Natural killer cell treated with Interleukin-12 subunit alpha and Interleukin-12 subunit beta and Interleukin-15 and Interleukin-18, amount 100 ng/mL, for 72 hours (primary cell): ENCODE data around the gene COL25A1. TPM values are rescaled to one million over a fixed set of nuclear protein-coding genes. Genes with fewer than 3 reads are reported as not detected.

Experiments
- ATAC-seq, 2 donors: fragments of 150-1000 bp; cut with Tn5 transposase in 1 of 2; sonication (Bioruptor Pico), chemical (Tn5 transposase) in 1 of 2; 2 replicates each; pipeline ENCODE4 v1.10.0; 2021
- DNase-seq: peaks from one replicate; pipeline ENCODE4 v3.0.0; 2022; ENCODE audit warnings: low spot score
- H3K27ac Mint-ChIP-seq, 2 donors: 1 replicate in 1 of 2; 2 replicates in 1 of 2; pipeline ENCODE4 v1.8.0; 2022; ENCODE audit warnings: mixed read lengths in 2 of 2, mild to moderate bottlenecking in 1 of 2, moderate library complexity in 1 of 2
- H3K27me3 Mint-ChIP-seq, 2 donors: 1 replicate in 1 of 2; 2 replicates in 1 of 2; pipeline ENCODE4 v1.8.0; 2022; ENCODE audit warnings: mixed read lengths in 2 of 2
- H3K36me3 Mint-ChIP-seq: one replicate; pipeline ENCODE4 v1.8.0; 2022; ENCODE audit warnings: mixed read lengths
- H3K4me1 Mint-ChIP-seq, 2 donors: 1 replicate in 1 of 2; 2 replicates in 1 of 2; pipeline ENCODE4 v1.8.0; 2022; ENCODE audit warnings: low read depth in 2 of 2, mixed read lengths in 2 of 2, mild to moderate bottlenecking in 1 of 2
- H3K4me3 Mint-ChIP-seq: one replicate; pipeline ENCODE4 v1.8.0; 2022; ENCODE audit warnings: mixed read lengths
- H3K9me3 Mint-ChIP-seq: 2 replicates; pipeline ENCODE4 v1.8.0; 2022; ENCODE audit warnings: mixed read lengths
- total RNA-seq, 2 donors: library from RNA; stranded (reverse); gene quantifications; one replicate each; pipeline ENCODE4 v1.2.3, GENCODE V29; 2022

Gene COL25A1
- total RNA-seq, 2 donors from 2014 or later = not detected

- peaks cover 5 to 11% of the 10 kb centered on the region in 2 donors for H3K4me1 Mint-ChIP-seq
- DNase-seq (no peak), ATAC-seq (no peak)
- H3K36me3 Mint-ChIP-seq = no peaks in the 10 kb centered on the region
- H3K27ac Mint-ChIP-seq = peak overlapping the region in 1 of 2 donors; percentile 61
- H3K27me3 Mint-ChIP-seq = peaks cover 44 to 66% of the 10 kb centered on the region in 2 donors
- H3K9me3 Mint-ChIP-seq = no peaks in the 10 kb centered on the region
- peak overlapping the region; percentile 79 for H3K4me3 Mint-ChIP-seq
Measured at GRCh38 chr4:109303140-109303496, 660 bp upstream of the COL25A1 start.

DNA sequence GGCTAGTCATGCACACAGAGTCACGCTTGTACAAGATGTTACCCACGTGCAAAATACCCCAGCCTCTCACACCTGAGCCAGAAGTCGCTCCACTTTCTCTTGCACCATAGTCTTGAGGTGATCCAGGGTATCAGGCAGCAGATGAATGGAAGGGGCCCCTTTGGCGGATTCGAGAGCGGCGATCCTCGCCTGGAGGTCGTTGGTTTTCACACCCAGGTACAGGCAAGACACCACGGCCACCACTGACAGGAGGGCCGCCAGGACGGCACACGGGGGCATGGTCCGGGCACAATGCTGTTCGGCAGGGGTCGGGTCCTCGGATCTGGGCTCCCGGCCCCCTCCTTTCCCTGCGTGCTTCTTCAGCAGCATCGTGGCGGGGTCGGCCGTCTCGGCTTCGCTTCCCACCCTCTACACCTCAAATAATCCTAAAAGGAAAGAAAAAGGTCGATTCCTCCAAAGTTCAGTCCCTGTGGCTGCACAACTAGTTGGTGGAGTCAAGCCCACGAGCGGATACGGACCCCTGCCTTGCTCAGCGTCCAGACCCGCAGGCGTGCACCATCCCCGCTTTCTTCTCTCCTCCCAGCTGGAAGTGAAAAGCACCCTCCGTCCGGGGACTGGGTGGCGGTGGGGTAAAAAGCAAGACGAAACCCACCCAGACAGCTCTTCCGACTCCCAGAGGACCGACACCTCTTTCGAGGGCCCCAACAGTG, 652 bp downstream of the COL25A1 start:
- no peak for DNase-seq
- Mint-ChIP-seq H3K4me3 (peak overlapping the region; percentile 71), H3K9me3 (no peaks in the 10 kb centered on the region), H3K27me3 (peaks cover 43 to 69% of the 10 kb centered on the region in 2 donors), H3K4me1 (peaks cover 5 to 11% of the 10 kb centered on the region in 2 donors), H3K36me3 (no peaks in the 10 kb centered on the region), H3K27ac (no peak overlapping the region)
- ATAC-seq = no peak

DNA sequence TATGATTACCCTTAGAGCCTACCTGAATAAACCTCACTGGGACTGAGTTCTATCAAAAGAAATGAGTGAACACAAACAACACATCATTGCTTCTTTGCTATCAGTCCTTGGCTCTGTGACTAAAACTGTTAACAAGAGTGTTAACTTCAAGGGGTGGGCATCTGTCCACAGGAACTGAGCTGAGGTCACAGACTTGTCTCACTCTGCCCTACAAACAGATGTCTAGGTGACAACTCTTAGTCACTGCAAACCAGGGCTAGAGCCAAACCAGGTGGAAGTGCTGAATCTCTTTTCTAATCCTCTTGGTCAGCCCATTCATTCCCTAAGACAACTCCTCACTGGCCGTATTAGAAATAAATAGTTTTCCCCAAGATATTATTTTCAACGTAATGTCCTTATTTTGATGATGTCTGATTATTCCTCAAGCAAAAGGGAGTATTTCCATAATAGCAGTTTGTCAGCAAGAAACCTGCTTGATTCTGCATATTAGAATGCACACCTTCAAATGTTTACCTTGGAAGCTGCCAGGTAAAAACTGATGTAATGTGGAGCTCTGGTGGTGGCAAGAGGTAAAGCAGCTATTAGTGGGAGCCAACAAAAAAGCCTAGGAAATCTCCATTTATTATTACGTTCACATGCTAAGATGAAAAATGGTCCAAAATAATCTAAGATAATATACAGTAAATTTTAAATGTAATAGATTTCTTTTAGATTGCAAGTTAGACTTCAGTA, 4.0 kb downstream of the COL25A1 start:
- no peak overlapping the region for H3K27ac Mint-ChIP-seq
- no peaks in the 10 kb centered on the region for H3K36me3 Mint-ChIP-seq
- DNase-seq (no peak), ATAC-seq (no peak)
- H3K27me3 Mint-ChIP-seq = peaks cover 29 to 41% of the 10 kb centered on the region in 2 donors
- peaks cover 4 to 11% of the 10 kb centered on the region in 2 donors for H3K4me1 Mint-ChIP-seq
- no peak overlapping the region for H3K4me3 Mint-ChIP-seq
- H3K9me3 Mint-ChIP-seq = no peaks in the 10 kb centered on the region

DNA sequence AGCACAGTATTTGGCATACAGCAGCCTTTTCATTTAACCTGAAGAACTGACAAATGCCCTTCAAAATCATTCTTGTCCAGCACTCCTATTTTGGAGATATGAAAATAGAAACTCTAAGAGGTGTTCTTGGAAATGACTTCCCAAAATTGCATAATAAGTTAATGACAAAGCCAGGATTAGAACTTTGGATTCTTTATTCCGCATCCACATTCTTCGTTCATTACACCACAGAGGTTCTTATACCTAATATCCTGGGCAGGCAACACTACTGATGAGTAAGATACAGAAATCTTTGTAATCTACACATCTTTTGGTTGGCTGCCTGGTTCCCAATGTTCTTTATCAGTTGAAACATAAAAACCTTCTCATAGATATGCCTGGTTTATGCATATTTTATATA, 5.9 kb downstream of the COL25A1 start:
- Mint-ChIP-seq H3K27me3 (peaks cover 28 to 44% of the 10 kb centered on the region in 2 donors), H3K9me3 (no peaks in the 10 kb centered on the region), H3K36me3 (no peaks in the 10 kb centered on the region), H3K4me1 (peaks cover 0 to 4% of the 10 kb centered on the region in 2 donors), H3K4me3 (no peak overlapping the region), H3K27ac (no peak overlapping the region)
- ATAC-seq = no peak
- DNase-seq = no peak

- Mint-ChIP-seq H3K36me3 (no peaks in the 10 kb centered on the region), H3K4me3 (no peak overlapping the region), H3K27me3 (peaks cover 16 to 30% of the 10 kb centered on the region in 2 donors), H3K4me1 (no peaks in the 10 kb centered on the region), H3K9me3 (no peaks in the 10 kb centered on the region), H3K27ac (no peak overlapping the region)
- ATAC-seq = no peak
- DNase-seq = no peak
Measured at GRCh38 chr4:109295081-109295480, 7.4 kb downstream of the COL25A1 start.

DNA sequence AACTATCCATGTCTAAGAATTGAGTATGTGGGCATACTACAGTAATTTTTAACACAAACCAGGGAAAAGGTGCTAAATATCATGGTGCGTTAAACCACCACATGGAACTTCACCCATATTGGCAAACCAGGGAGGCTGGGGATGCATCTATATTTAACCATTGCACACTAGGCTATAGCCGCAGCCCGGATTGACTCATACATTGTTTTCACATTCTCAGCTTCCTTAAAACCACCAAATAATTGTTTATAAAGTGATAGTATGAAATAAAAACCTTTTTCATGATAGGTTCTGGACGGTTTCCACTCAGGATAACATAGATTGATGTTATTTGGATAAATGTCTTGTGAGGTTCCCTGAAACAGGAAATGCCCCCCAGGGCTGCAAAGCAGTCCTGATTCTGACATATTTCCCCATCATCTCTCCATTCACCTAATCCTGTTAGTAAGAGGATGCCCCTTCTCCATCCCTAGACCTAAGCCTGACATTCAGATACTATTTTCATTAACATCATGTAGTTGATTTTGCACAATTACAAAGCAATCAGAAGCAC, 7.9 kb downstream of the COL25A1 start:
- no peak for DNase-seq
- Mint-ChIP-seq H3K4me1 (no peaks in the 10 kb centered on the region), H3K27ac (no peak overlapping the region), H3K4me3 (no peak overlapping the region), H3K36me3 (no peaks in the 10 kb centered on the region), H3K27me3 (peaks cover 11 to 25% of the 10 kb centered on the region in 2 donors), H3K9me3 (no peaks in the 10 kb centered on the region)
- no peak for ATAC-seq

DNA sequence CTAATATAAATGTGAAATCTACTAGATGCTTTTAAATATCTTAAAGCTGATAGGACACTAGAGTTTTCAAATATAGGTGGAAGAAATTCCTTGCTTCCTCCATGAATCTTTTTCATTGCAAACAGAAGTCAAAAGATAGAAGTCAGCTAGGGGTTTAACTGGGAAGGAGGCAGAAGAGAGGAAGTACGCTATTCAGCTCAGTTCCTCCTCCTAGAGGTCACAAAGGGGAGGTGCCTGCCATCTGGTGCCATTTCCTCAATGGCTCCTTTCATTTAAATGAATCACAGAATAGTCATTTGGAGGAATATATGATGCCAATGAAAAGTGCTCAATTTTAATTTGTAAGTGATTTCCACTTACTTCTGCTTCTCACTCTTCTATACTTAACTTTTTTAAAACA, 8.5 kb downstream of the COL25A1 start:
- Mint-ChIP-seq H3K36me3 (no peaks in the 10 kb centered on the region), H3K27me3 (peaks cover 11 to 22% of the 10 kb centered on the region in 2 donors), H3K27ac (no peak overlapping the region), H3K4me1 (no peaks in the 10 kb centered on the region), H3K9me3 (no peaks in the 10 kb centered on the region), H3K4me3 (no peak overlapping the region)
- DNase-seq (no peak), ATAC-seq (no peak)

- Mint-ChIP-seq H3K36me3 (no peaks in the 10 kb centered on the region), H3K27ac (no peak overlapping the region), H3K9me3 (no peaks in the 10 kb centered on the region), H3K27me3 (peaks cover 8 to 13% of the 10 kb centered on the region in 2 donors), H3K4me3 (no peak overlapping the region), H3K4me1 (no peaks in the 10 kb centered on the region)
- ATAC-seq = no peak
- no peak for DNase-seq
Measured at GRCh38 chr4:109291707-109292238, 10.7 kb downstream of the COL25A1 start.

- Mint-ChIP-seq H3K4me1 (no peaks in the 10 kb centered on the region), H3K4me3 (no peak overlapping the region), H3K27ac (no peak overlapping the region), H3K36me3 (no peaks in the 10 kb centered on the region), H3K27me3 (peaks cover 8 to 13% of the 10 kb centered on the region in 2 donors), H3K9me3 (no peaks in the 10 kb centered on the region)
- ATAC-seq = no peak
- no peak for DNase-seq
Measured at GRCh38 chr4:109290918-109291317, 11.5 kb downstream of the COL25A1 start.

GRCh38 chr4:109278594-109279031, 23.8 kb downstream of the COL25A1 start:
- H3K27me3 Mint-ChIP-seq = peaks cover 8 to 19% of the 10 kb centered on the region in 2 donors
- ATAC-seq (peak in 1 of 2 donors; percentile 71), DNase-seq (no peak)
- peak overlapping the region in 1 of 2 donors; percentile 50 for H3K27ac Mint-ChIP-seq
- H3K36me3 Mint-ChIP-seq = no peaks in the 10 kb centered on the region
- no peak overlapping the region for H3K4me3 Mint-ChIP-seq
- peaks cover 0 to 2% of the 10 kb centered on the region in 2 donors for H3K4me1 Mint-ChIP-seq
- H3K9me3 Mint-ChIP-seq = no peaks in the 10 kb centered on the region

- peaks cover 0 to 2% of the 10 kb centered on the region in 2 donors for H3K4me1 Mint-ChIP-seq
- H3K4me3 Mint-ChIP-seq = peak overlapping the region; percentile 40
- no peaks in the 10 kb centered on the region for H3K36me3 Mint-ChIP-seq
- DNase-seq (no peak), ATAC-seq (peak in 1 of 2 donors; percentile 88)
- H3K27ac Mint-ChIP-seq = no peak overlapping the region
- peaks cover 10 to 23% of the 10 kb centered on the region in 2 donors for H3K27me3 Mint-ChIP-seq
- H3K9me3 Mint-ChIP-seq = no peaks in the 10 kb centered on the region
Measured at GRCh38 chr4:109276482-109277095, 25.9 kb downstream of the COL25A1 start.

- no peak for DNase-seq
- Mint-ChIP-seq H3K4me3 (no peak overlapping the region), H3K4me1 (peaks cover 0 to 2% of the 10 kb centered on the region in 2 donors), H3K27me3 (peaks cover 10 to 20% of the 10 kb centered on the region in 2 donors), H3K9me3 (no peaks in the 10 kb centered on the region), H3K27ac (no peak overlapping the region), H3K36me3 (no peaks in the 10 kb centered on the region)
- no peak for ATAC-seq
Measured at GRCh38 chr4:109275066-109275745, 27.3 kb downstream of the COL25A1 start.

DNA sequence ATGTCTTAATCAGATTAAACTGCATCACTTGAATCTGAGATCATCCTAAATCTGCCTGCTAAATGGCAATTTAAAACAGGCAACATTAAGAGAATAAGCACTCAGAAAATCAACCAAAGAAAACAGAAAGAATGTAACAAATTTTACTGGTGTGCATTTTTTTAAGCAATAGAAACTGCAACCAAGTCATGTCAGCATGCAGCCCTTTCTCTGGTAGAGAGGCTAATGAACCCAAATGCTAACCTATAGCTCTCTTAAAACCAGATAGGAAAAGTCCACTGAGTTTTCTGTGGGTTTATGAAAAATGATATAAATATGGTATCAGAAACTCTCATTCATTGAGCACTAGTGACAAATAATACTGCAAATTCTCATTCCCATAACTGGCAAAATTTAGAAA, 35.6 kb downstream of the COL25A1 start:
- Mint-ChIP-seq H3K27me3 (peaks cover 9 to 14% of the 10 kb centered on the region in 2 donors), H3K4me3 (no peak overlapping the region), H3K4me1 (no peaks in the 10 kb centered on the region), H3K9me3 (no peaks in the 10 kb centered on the region), H3K36me3 (no peaks in the 10 kb centered on the region), H3K27ac (no peak overlapping the region)
- ATAC-seq (no peak), DNase-seq (no peak)
